Hepatocyte (in vitro differentiated cells): Measurements from ENCODE around the gene RIPOR1. TPM values are rescaled to one million over a fixed set of nuclear protein-coding genes. Genes with fewer than 3 reads are reported as not detected.

ENCODE experiments used
- DNase-seq: peaks from one replicate; pipeline ENCODE4 v3.0.0-alpha.2; 2016; ENCODE audit warnings: low spot score
- H2AFZ ChIP-seq: fragments of 200-600 bp; sonication (generic); 2 replicates; pipeline ENCODE4 v1.6.0; 2016; ENCODE audit warnings: antibody characterized with exemption, mild to moderate bottlenecking
- H3K27ac ChIP-seq: fragments of 200-600 bp; sonication (generic); 2 replicates; pipeline ENCODE4 v1.5.1; 2016; ENCODE audit warnings: mild to moderate bottlenecking
- H3K27me3 ChIP-seq: fragments of 200-600 bp; sonication (generic); 2 replicates; pipeline ENCODE4 v1.6.1; 2016
- H3K36me3 ChIP-seq: fragments of 200-600 bp; sonication (generic); replicated peaks from 2 replicates; pipeline ENCODE4 v1.5.1; 2016; ENCODE audit warnings: low read depth; ENCODE audit not compliant: insufficient read depth
- H3K4me1 ChIP-seq: fragments of 200-600 bp; sonication (generic); 2 replicates; pipeline ENCODE4 v1.5.1; 2016; ENCODE audit warnings: mild to moderate bottlenecking, moderate library complexity; ENCODE audit not compliant: insufficient read depth
- H3K4me2 ChIP-seq: fragments of 200-600 bp; sonication (generic); 2 replicates; pipeline ENCODE4 v1.6.0; 2016
- H3K4me3 ChIP-seq: fragments of 200-600 bp; sonication (generic); 2 replicates; pipeline ENCODE4 v1.5.1; 2016; ENCODE audit warnings: mild to moderate bottlenecking
- H3K79me2 ChIP-seq: fragments of 200-600 bp; sonication (generic); 2 replicates; pipeline ENCODE4 v1.6.0; 2017; ENCODE audit warnings: mild to moderate bottlenecking
- H3K9me2 ChIP-seq: fragments of 200-600 bp; sonication (generic); replicated peaks from 2 replicates; pipeline ENCODE4 v1.6.0; 2017; ENCODE audit warnings: mild to moderate bottlenecking; ENCODE audit not compliant: insufficient read depth
- H3K9me3 ChIP-seq: fragments of 200-600 bp; sonication (generic); 2 replicates; pipeline ENCODE4 v1.5.1; 2016; ENCODE audit warnings: low read depth, mild to moderate bottlenecking
- H4K20me1 ChIP-seq: fragments of 200-600 bp; sonication (generic); 2 replicates; pipeline ENCODE4 v1.6.0; 2016; ENCODE audit warnings: mild to moderate bottlenecking; ENCODE audit not compliant: insufficient read depth, poor library complexity, severe bottlenecking
- CTCF ChIP-seq: fragments of 200-600 bp; sonication (generic); IDR thresholded peaks from 2 replicates; pipeline ENCODE4 v1.5.1; 2016; ENCODE audit warnings: antibody characterized with exemption, mild to moderate bottlenecking; ENCODE audit not compliant: poor library complexity
- EZH2 ChIP-seq: fragments of 200-600 bp; sonication (generic); IDR thresholded peaks from 2 replicates; pipeline ENCODE4 v1.6.1; 2016; ENCODE audit warnings: antibody characterized with exemption, mild to moderate bottlenecking, borderline replicate concordance
- EZH2phosphoT487 ChIP-seq: fragments of 200-600 bp; sonication (generic); IDR thresholded peaks from one replicate; pipeline ENCODE4 v1.6.1; 2018; ENCODE audit warnings: antibody characterized with exemption, mild to moderate bottlenecking, low read depth, moderate library complexity; ENCODE audit not compliant: unreplicated experiment, severe bottlenecking
- WGBS: methylation state at CpG from one replicate; pipeline ENCODE4 v1.1.6; 2016; ENCODE audit warnings: low lambda C conversion rate; ENCODE audit errors: missing lambda C conversion rate; 5-methylcytosine and 5-hydroxymethylcytosine counted together
- polyA plus RNA-seq: library from polyadenylated mRNA; unstranded; fragments of >200 nt; fragmentation: Nextera tagmentation; extraction: Ambion mirVana; gene quantifications from 2 replicates; pipeline ENCODE4 v1.2.1, GENCODE V29; 2016
- total RNA-seq: library from RNA; depleted of rRNA; stranded (reverse); fragments of >200 nt; gene quantifications from 2 replicates; pipeline ENCODE4 v1.2.3, GENCODE V29; 2014

RIPOR1 gene
- total and polyA plus RNA-seq, 2 experiments from 2014 or later, result 12.5 to 38.3 TPM

GRCh38 chr16:67546761-67547422, 18.3 kb downstream of the RIPOR1 start:
- Histone ChIP-seq H3K36me3 (no peaks in the 10 kb centered on the region), H2AFZ (no peak overlapping the region), H3K9me2 (no peaks in the 10 kb centered on the region), H3K4me2 (no peak overlapping the region), H3K4me3 (no peak overlapping the region), H3K4me1 (no peaks in the 10 kb centered on the region), H4K20me1 (no peaks in the 10 kb centered on the region), H3K9me3 (no peaks in the 10 kb centered on the region), H3K79me2 (no peaks in the 10 kb centered on the region), H3K27me3 (no peaks in the 10 kb centered on the region), H3K27ac (no peak overlapping the region)
- WGBS, result 49% methylated on average over 6 of the region's 7 CpGs
- TF ChIP-seq EZH2 (no peak), CTCF (peak; percentile 90)
- peak; percentile 83 for DNase-seq

GRCh38 chr16:67547423-67548264, 19.0 kb downstream of the RIPOR1 start:
- Histone ChIP-seq H3K36me3 (no peaks in the 10 kb centered on the region), H2AFZ (no peak overlapping the region), H3K27ac (no peak overlapping the region), H3K4me1 (no peaks in the 10 kb centered on the region), H4K20me1 (no peaks in the 10 kb centered on the region), H3K79me2 (no peaks in the 10 kb centered on the region), H3K4me2 (no peak overlapping the region), H3K9me2 (no peaks in the 10 kb centered on the region), H3K27me3 (no peaks in the 10 kb centered on the region), H3K4me3 (no peak overlapping the region), H3K9me3 (no peaks in the 10 kb centered on the region)
- DNase-seq, result no peak
- 88% methylated on average over 16 of the region's 16 CpGs for WGBS
- TF ChIP-seq CTCF, result no peak

DNA sequence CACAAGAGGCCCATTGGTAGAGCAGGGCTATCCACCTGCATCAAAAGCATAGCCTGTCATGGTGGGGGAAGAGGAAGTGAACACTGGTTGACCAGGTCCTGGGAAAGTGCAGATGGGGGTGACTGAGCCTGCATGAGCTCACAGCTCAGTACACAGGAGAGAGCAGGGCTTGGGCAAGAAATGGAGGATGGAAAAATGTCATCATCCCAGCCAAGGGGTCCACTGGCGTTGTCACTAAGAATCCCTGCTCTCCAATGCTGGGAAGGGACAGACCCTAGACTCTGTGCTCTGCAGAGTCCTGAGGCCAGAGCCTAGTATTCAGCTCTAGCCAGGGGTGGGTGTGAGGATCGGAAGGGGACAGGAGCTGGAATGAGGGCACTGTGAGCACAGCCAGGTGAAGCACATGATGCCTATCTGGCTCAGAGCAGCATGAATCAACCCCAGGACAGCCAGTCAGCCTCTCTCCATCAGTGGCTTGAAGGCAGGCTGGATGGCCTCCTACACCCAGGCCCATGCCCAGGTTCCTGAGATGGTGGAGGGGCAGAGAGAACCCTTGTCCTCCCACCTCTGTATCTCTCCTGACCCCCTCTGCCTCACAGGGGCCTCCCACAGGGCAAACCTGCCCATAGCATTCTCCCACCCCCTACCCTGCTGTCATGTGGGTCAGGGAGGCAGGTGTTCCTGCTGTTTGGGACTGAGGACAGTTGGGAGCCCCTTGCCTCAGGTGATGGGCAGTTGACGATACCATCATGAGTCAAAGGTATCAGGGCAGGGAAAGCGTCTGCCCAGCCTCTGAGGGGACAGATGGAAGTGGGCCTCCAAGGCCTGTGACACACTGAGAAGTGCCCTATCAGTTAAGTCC, 19.9 kb downstream of the RIPOR1 start:
- Histone ChIP-seq H3K4me2 (no peak overlapping the region), H3K27me3 (no peaks in the 10 kb centered on the region), H3K36me3 (no peaks in the 10 kb centered on the region), H3K9me2 (no peaks in the 10 kb centered on the region), H3K4me3 (no peak overlapping the region), H3K4me1 (no peaks in the 10 kb centered on the region), H2AFZ (no peak overlapping the region), H3K9me3 (no peaks in the 10 kb centered on the region), H3K27ac (no peak overlapping the region), H3K79me2 (no peaks in the 10 kb centered on the region), H4K20me1 (no peaks in the 10 kb centered on the region)
- 95% methylated on average over 4 of the region's 4 CpGs for WGBS
- no peak for DNase-seq
- no peak for TF ChIP-seq EZH2phosphoT487
- TF ChIP-seq CTCF, result no peak
- no peak for TF ChIP-seq EZH2
